Activated CD4-positive, alpha-beta T cell treated with anti-CD3 and anti-CD28 coated beads for 1 hour (primary cell): ENCODE results near the gene KIF13A.
"Not testable (repeated sequence)": the region's sequence is repeated elsewhere in the genome, so short reads cannot be mapped to it uniquely, and the experiment has no call there.

Experiments
- DNase-seq: peaks from one replicate; pipeline ENCODE4 v3.0.0-alpha.2; 2020

KIF13A gene

GRCh38 chr6:17998003-17998402 lies 10.6 kb upstream of the KIF13A start:
- no peak for DNase-seq

- no peak for DNase-seq
These were observed 8.0 kb upstream of the KIF13A start for GRCh38 chr6:17995414-17995813.

- no peak for DNase-seq
These were observed 6.6 kb upstream of the KIF13A start for GRCh38 chr6:17994019-17994418.

- no peak for DNase-seq
These were observed 1.0 kb upstream of the KIF13A start for GRCh38 chr6:17988422-17988944.

GRCh38 chr6:17987697-17988421 lies 424 bp upstream of the KIF13A start:
- no peak for DNase-seq

- no peak for DNase-seq
These were observed 584 bp downstream of the KIF13A start for GRCh38 chr6:17986656-17987446.

- no peak for DNase-seq
These were observed 1.3 kb downstream of the KIF13A start for GRCh38 chr6:17985934-17986655.

GRCh38 chr6:17984812-17985670 lies 2.4 kb downstream of the KIF13A start:
- no peak for DNase-seq

GRCh38 chr6:17984399-17984798 lies 3.0 kb downstream of the KIF13A start:
- no peak for DNase-seq

- no peak for DNase-seq
These were observed 3.7 kb downstream of the KIF13A start for GRCh38 chr6:17983730-17984129.

- no peak for DNase-seq
These were observed 7.1 kb downstream of the KIF13A start for GRCh38 chr6:17980329-17980728.

GRCh38 chr6:17979479-17979878 lies 8.0 kb downstream of the KIF13A start:
- no peak for DNase-seq

GRCh38 chr6:17976258-17976657 lies 11.2 kb downstream of the KIF13A start:
- not testable (repeated sequence) for DNase-seq

GRCh38 chr6:17974570-17975368 lies 12.7 kb downstream of the KIF13A start:
- no peak for DNase-seq

- DNase-seq = no peak
These were observed 14.3 kb downstream of the KIF13A start for GRCh38 chr6:17972978-17973622.

GRCh38 chr6:17972074-17972952 lies 15.1 kb downstream of the KIF13A start:
- DNase-seq = no peak

- no peak for DNase-seq
These were observed 16.0 kb downstream of the KIF13A start for GRCh38 chr6:17971128-17972073.

GRCh38 chr6:17968876-17969275 lies 18.6 kb downstream of the KIF13A start:
- no peak for DNase-seq
